ENCODE data around the gene STAB1. TPM values are rescaled to one million over a fixed set of nuclear protein-coding genes. Genes with fewer than 3 reads are reported as not detected.

Gene STAB1
- total RNA-seq, 4 donors from 2014 or later: 5.3 to 21.1 (median 14.3) TPM

GRCh38 chr3:52515192-52515591 is 20.1 kb downstream of the STAB1 start:
- DNase-seq (ENCODE audit: low spot score in 2 of 2): no peak
- Histone ChIP-seq H3K4me3 (no peak overlapping the region), H3K9me3 (no peaks in the 10 kb centered on the region), H3K36me3 (peaks cover 3% of the 10 kb centered on the region), H3K27ac (no peak overlapping the region), H3K4me1 (peaks cover 9% of the 10 kb centered on the region), H3K27me3 (no peaks in the 10 kb centered on the region)
- WGBS: 56% methylated on average over 6 of the region's 6 CpGs
- TF ChIP-seq, protein P1, sequence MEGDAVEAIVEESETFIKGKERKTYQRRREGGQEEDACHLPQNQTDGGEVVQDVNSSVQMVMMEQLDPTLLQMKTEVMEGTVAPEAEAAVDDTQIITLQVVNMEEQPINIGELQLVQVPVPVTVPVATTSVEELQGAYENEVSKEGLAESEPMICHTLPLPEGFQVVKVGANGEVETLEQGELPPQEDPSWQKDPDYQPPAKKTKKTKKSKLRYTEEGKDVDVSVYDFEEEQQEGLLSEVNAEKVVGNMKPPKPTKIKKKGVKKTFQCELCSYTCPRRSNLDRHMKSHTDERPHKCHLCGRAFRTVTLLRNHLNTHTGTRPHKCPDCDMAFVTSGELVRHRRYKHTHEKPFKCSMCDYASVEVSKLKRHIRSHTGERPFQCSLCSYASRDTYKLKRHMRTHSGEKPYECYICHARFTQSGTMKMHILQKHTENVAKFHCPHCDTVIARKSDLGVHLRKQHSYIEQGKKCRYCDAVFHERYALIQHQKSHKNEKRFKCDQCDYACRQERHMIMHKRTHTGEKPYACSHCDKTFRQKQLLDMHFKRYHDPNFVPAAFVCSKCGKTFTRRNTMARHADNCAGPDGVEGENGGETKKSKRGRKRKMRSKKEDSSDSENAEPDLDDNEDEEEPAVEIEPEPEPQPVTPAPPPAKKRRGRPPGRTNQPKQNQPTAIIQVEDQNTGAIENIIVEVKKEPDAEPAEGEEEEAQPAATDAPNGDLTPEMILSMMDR (IDR thresholded peaks at IDR 0.05): no peak
- TF ChIP-seq POLR2A (IDR thresholded peaks at IDR 0.05) (no peak), POLR2AphosphoS5 (IDR thresholded peaks at IDR 0.05) (no peak), EP300 (IDR thresholded peaks at IDR 0.05) (no peak)

- WGBS: 94% methylated on average over 17 of the region's 19 CpGs
- peaks cover 3% of the 10 kb centered on the region for H3K36me3 ChIP-seq
- H3K4me1 ChIP-seq: peaks cover 9% of the 10 kb centered on the region
- H3K9me3 ChIP-seq: no peaks in the 10 kb centered on the region
- DNase-seq (ENCODE audit: low spot score in 2 of 2): no peak
- H3K27me3 ChIP-seq: no peaks in the 10 kb centered on the region
- TF ChIP-seq POLR2A (IDR thresholded peaks at IDR 0.05): no peak
- TF ChIP-seq EP300 (IDR thresholded peaks at IDR 0.05): no peak
- TF ChIP-seq POLR2AphosphoS5 (IDR thresholded peaks at IDR 0.05): no peak
- H3K27ac ChIP-seq: no peak overlapping the region
- no peak overlapping the region for H3K4me3 ChIP-seq
These were observed 21.5 kb downstream of the STAB1 start for GRCh38 chr3:52516509-52517195.

DNA sequence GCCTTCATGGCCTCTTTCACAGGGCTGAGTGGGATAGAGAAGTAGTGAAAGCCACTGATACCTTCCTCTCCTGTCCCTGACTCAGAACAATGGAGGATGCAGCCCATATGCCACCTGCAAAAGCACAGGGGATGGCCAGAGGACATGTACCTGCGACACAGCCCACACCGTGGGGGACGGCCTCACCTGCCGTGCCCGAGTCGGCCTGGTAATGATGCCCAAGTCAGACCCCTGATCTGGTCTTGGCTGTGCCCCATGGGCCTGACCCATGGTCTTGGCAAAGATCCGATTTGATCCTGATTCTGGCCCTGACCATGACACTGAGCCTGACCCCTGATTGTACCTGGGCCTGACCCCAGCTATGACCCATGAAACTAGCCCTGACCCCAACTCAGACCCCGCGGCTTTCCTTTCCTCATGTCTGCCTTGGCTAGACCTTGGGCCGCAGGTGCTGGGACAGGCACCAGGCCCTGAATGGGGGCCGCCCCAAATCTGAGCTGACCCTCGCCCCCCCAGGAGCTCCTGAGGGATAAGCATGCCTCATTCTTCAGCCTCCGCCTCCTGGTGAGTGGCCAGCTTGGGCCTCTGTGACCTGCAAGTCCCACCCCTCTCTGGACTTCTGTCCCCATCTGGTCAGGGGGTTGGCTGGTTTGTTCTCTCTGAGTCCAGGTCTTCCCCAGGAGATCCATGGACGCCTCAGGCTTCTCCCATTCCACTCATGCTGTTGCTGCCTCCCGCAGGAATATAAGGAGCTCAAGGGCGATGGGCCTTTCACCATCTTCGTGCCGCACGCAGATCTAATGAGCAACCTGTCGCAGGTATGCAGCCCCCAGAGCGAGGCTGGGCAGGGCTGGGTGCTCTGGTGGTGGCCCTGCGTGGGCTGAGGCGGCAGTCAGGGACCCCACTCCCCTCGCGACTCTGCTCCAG is 22.9 kb downstream of the STAB1 start:
- Histone ChIP-seq H3K4me3 (peak overlapping the region; percentile 39), H3K4me1 (peaks cover 9% of the 10 kb centered on the region), H3K9me3 (no peaks in the 10 kb centered on the region), H3K27me3 (no peaks in the 10 kb centered on the region), H3K36me3 (peaks cover 14% of the 10 kb centered on the region), H3K27ac (no peak overlapping the region)
- DNase-seq (ENCODE audit: low spot score in 2 of 2): no peak
- TF ChIP-seq, protein P1 (IDR thresholded peaks at IDR 0.05): no peak
- no peak for TF ChIP-seq POLR2A (IDR thresholded peaks at IDR 0.05)
- 68% methylated on average over 15 of the region's 25 CpGs for WGBS

DNA sequence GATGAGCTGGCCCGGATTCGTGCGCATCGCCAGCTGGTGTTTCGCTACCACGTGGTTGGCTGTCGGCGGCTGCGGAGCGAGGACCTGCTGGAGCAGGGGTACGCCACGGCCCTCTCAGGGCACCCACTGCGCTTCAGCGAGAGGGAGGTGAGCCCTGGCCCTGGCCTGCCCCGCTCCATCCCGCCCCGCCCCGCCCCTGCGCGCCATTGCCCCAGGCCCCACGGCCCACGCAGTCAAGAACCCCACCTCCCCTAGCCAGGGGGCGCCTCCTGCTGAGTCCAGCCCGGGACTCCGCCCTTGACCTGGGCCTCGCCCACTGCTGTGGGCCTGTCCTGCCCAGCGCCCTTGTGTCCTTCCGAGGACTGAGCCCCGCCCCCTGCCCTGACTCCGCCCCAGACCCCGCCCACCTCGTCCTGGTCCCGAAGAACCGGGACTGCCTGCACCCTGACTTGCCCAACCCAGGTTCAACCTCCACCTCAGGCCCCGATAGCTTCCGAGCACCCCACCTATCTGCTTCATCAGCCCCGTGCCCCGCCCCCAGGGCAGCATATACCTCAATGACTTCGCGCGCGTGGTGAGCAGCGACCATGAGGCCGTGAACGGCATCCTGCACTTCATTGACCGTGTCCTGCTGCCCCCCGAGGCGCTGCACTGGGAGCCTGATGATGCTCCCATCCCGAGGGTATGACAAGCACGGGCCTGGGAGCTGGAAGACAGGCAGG is 23.7 kb downstream of the STAB1 start:
- TF ChIP-seq POLR2A (IDR thresholded peaks at IDR 0.05): no peak
- TF ChIP-seq, protein P1 (IDR thresholded peaks at IDR 0.05): no peak
- TF ChIP-seq POLR2AphosphoS5 (IDR thresholded peaks at IDR 0.05): no peak
- no peak for TF ChIP-seq EP300 (IDR thresholded peaks at IDR 0.05)
- peak overlapping the region; percentile 39 for H3K4me3 ChIP-seq
- H3K4me1 ChIP-seq: peaks cover 9% of the 10 kb centered on the region
- no peak overlapping the region for H3K27ac ChIP-seq
- 69% methylated on average over 15 of the region's 50 CpGs for WGBS
- no peak for DNase-seq (ENCODE audit: low spot score in 2 of 2)
- H3K27me3 ChIP-seq: no peaks in the 10 kb centered on the region
- H3K36me3 ChIP-seq: peaks cover 23% of the 10 kb centered on the region
- no peaks in the 10 kb centered on the region for H3K9me3 ChIP-seq

GRCh38 chr3:52519445-52520140 is 24.5 kb downstream of the STAB1 start:
- peaks cover 30% of the 10 kb centered on the region for H3K36me3 ChIP-seq
- H3K27ac ChIP-seq: no peak overlapping the region
- no peak overlapping the region for H3K4me3 ChIP-seq
- 76% methylated on average over 11 of the region's 22 CpGs for WGBS
- H3K9me3 ChIP-seq: no peaks in the 10 kb centered on the region
- no peak for TF ChIP-seq POLR2A (IDR thresholded peaks at IDR 0.05)
- TF ChIP-seq, protein P1 (IDR thresholded peaks at IDR 0.05): no peak
- H3K27me3 ChIP-seq: no peaks in the 10 kb centered on the region
- no peak for DNase-seq (ENCODE audit: low spot score in 2 of 2)
- peaks cover 14% of the 10 kb centered on the region for H3K4me1 ChIP-seq
